ENCODE results near the gene ZNF496. TPM values are rescaled to one million over a fixed set of nuclear protein-coding genes. Genes with fewer than 3 reads are reported as not detected.
"Not testable (repeated sequence)": the region's sequence is repeated elsewhere in the genome, so short reads cannot be mapped to it uniquely, and the experiment has no call there.

ZNF496 gene
- total and polyA plus RNA-seq, 9 donors = 19.3 to 53.8 (median 40.0) TPM

- Histone ChIP-seq H3K36me3 (no peaks in the 10 kb centered on the region), H3K27me3 (no peaks in the 10 kb centered on the region), H3K4me1 (ENCODE audit: insufficient read depth) (peaks cover 1% of the 10 kb centered on the region), H3K9me3 (no peaks in the 10 kb centered on the region), H3K27ac (no peak overlapping the region), H3K4me3 (no peak overlapping the region)
- intact Hi-C loops (cut with DNase I) = loop anchor here in 1 of 4 donors (5.0 kb wide), 1 partner anchor 39 kb away; the partner anchor contains the start of gene ZNF496
- WGBS, 3 donors = 59 to 60% (median 60%) methylated on average over 16 of the region's 16 CpGs
- TF ChIP-seq POLR2A (IDR thresholded peaks at IDR 0.05) = no peak
- no peak for DNase-seq
Observed at GRCh38 chr1:247370786-247371732, 39.4 kb upstream of the ZNF496 start.

- no peak for DNase-seq
- H3K27ac ChIP-seq = no peak overlapping the region
- WGBS, 3 donors = 42 to 50% (median 45%) methylated on average over 7 of the region's 7 CpGs
- H3K4me3 ChIP-seq = no peak overlapping the region
- no peaks in the 10 kb centered on the region for H3K36me3 ChIP-seq
- TF ChIP-seq CTCF (IDR thresholded peaks at IDR 0.05) = no peak
- intact Hi-C loops (cut with DNase I) = no loop called here
- H3K9me3 ChIP-seq = no peaks in the 10 kb centered on the region
- H3K4me1 ChIP-seq (ENCODE audit: insufficient read depth) = peaks cover 1% of the 10 kb centered on the region
- no peaks in the 10 kb centered on the region for H3K27me3 ChIP-seq
Observed at GRCh38 chr1:247368490-247369145, 37.0 kb upstream of the ZNF496 start.

GRCh38 chr1:247367786-247368422 is 36.2 kb upstream of the ZNF496 start:
- 18 to 24% (median 23%) methylated on average over 6 of the region's 6 CpGs for WGBS, 3 donors
- Histone ChIP-seq H3K4me1 (ENCODE audit: insufficient read depth) (peaks cover 1% of the 10 kb centered on the region), H3K36me3 (no peaks in the 10 kb centered on the region), H3K9me3 (no peaks in the 10 kb centered on the region), H3K27ac (no peak overlapping the region), H3K27me3 (no peaks in the 10 kb centered on the region), H3K4me3 (no peak overlapping the region)
- TF ChIP-seq EP300 (IDR thresholded peaks at IDR 0.05) (no peak), CTCF (IDR thresholded peaks at IDR 0.05) (no peak), POLR2A (IDR thresholded peaks at IDR 0.05) (no peak)
- DNase-seq = no peak
- intact Hi-C loops (cut with DNase I) = no loop called here

GRCh38 chr1:247366926-247367645 is 35.4 kb upstream of the ZNF496 start:
- intact Hi-C loops (cut with DNase I) = no loop called here
- DNase-seq = no peak
- peaks cover 1% of the 10 kb centered on the region for H3K4me1 ChIP-seq (ENCODE audit: insufficient read depth)
- TF ChIP-seq CTCF (IDR thresholded peaks at IDR 0.05) (no peak), POLR2A (IDR thresholded peaks at IDR 0.05) (no peak), EP300 (IDR thresholded peaks at IDR 0.05) (no peak)
- no peaks in the 10 kb centered on the region for H3K27me3 ChIP-seq
- WGBS, 3 donors = 75 to 83% (median 80%) methylated on average over 4 of the region's 4 CpGs
- H3K4me3 ChIP-seq = no peak overlapping the region
- no peaks in the 10 kb centered on the region for H3K36me3 ChIP-seq
- no peaks in the 10 kb centered on the region for H3K9me3 ChIP-seq
- H3K27ac ChIP-seq = no peak overlapping the region

- DNase-seq; H3K9me3 ChIP-seq; H3K4me3 ChIP-seq; H3K27me3 ChIP-seq; H3K36me3 ChIP-seq; H3K27ac ChIP-seq; H3K4me1 ChIP-seq (ENCODE audit: insufficient read depth); intact Hi-C loops (cut with DNase I): not testable (repeated sequence)
- WGBS, 3 donors = 86 to 100% (median 97%) methylated on average over 1 of the region's 1 CpG
Observed at GRCh38 chr1:247366345-247366744, 34.7 kb upstream of the ZNF496 start.
